ES-I3 (cell line): ENCODE results near the gene HIGD1C.
"Not testable (repeated sequence)": the region's sequence is repeated elsewhere in the genome, so short reads cannot be mapped to it uniquely, and the experiment has no call there.

Experiments used
- H3K36me3 ChIP-seq: 2 replicates; pipeline ENCODE4 v1.6.1; 2013; ENCODE audit warnings: mild to moderate bottlenecking, low read length, control low read depth, moderate library complexity; ENCODE audit not compliant: insufficient read depth
- H3K4me1 ChIP-seq: 2 replicates; pipeline ENCODE4 v1.6.1; 2013; ENCODE audit warnings: mild to moderate bottlenecking, control low read depth, low read length; ENCODE audit not compliant: insufficient read depth
- H3K9ac ChIP-seq: 2 replicates; pipeline ENCODE4 v1.6.1; 2013; ENCODE audit warnings: low read depth, mild to moderate bottlenecking, low read length, moderate library complexity
- H3K9me3 ChIP-seq: 2 replicates; pipeline ENCODE4 v1.6.1; 2013; ENCODE audit warnings: mild to moderate bottlenecking, low read length, moderate library complexity; ENCODE audit not compliant: control insufficient read depth, insufficient read depth

Gene HIGD1C

DNA sequence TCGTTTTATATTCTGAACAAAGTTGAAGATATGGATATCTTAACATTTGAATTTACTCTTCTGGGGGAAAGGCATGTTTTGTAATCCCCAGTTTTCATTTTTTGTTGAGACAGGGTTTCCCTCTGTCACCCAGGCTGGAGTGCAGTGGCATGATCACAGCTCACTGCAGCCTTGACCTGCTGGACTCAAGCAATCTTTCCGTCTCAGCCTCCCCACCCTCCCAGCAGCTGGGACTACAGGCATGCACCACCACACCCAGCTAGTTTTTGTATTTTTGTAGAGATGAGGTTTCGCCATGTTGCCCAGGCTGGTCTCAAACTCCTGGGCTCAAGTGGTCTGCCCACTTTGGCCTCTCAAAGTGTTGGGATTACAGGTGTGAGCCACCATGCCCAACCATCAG lies 25.4 kb upstream of the HIGD1C start:
- H3K4me1 ChIP-seq, result peaks cover 19% of the 10 kb centered on the region
- H3K9ac ChIP-seq, H3K36me3 ChIP-seq, H3K9me3 ChIP-seq: not testable (repeated sequence)

DNA sequence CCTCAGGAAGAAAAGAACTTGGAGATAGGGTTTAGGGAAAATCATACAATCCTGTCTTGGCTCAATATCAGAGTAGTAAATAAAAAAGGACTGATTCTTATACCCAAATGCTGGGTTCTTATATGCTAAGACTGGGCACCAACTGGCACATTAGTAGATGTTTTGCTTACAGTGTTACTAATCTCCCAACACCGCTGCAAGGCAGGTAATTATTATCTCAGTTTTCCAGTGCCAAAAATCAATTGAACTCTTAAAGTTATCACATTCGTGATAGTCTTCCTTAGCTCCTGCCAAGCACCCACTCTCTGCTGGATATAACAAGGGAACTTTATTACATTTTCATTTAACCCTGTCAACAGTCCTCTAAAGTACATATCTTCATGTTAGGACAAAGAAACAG lies 25.0 kb upstream of the HIGD1C start:
- Histone ChIP-seq H3K36me3 (no peaks in the 10 kb centered on the region), H3K4me1 (peaks cover 19% of the 10 kb centered on the region)

DNA sequence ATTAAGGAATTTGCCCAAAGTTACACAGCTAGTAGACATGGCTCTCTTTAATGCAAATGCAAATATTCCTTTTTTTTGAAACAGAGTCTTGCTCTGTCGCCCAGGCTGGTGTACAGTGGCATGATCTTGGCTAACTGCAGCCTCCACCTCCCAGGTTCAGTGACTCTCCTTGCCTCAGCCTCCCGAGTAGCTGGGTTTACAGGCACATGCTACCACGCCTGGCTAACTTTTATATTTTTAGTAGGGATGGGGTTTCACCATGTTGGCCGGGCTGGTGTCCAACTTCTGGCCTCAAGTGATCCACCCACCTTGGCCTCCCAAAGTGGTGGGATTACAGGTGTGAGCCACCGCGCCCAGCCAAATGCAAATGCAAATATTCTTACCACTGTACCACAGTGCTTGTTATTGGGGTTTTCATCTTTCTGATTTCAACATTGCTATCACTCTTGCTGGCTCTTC lies 24.5 kb upstream of the HIGD1C start:
- H3K9ac ChIP-seq, result no peak overlapping the region
- peaks cover 16% of the 10 kb centered on the region for H3K4me1 ChIP-seq
- no peaks in the 10 kb centered on the region for H3K9me3 ChIP-seq
- H3K36me3 ChIP-seq, result no peaks in the 10 kb centered on the region

More for the DNA sequence above, 25.0 kb upstream of the HIGD1C start:
- H3K9me3 ChIP-seq, result no peaks in the 10 kb centered on the region
- H3K9ac ChIP-seq, result no peak overlapping the region

DNA sequence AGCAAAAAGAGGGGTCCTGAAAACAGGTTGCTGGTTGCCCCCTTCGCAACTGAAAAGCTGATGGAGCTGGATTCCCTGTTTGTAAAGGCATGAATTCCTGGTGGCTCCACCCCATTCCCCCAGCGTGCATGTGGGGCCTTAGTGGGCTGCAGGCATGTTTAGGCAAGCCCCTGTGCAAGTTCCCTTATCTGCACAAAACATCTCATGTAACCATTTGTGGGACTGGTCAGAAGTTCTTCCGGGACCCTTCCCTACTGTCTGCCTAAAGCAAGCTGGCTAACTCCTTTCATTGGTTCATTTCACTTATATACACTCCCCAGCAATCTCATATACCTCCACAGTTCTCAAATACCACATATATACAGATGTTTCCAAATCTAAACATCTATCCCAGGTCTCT lies 24.0 kb upstream of the HIGD1C start:
- Histone ChIP-seq H3K36me3 (no peaks in the 10 kb centered on the region), H3K4me1 (peaks cover 10% of the 10 kb centered on the region), H3K9me3 (no peaks in the 10 kb centered on the region), H3K9ac (no peak overlapping the region)

DNA sequence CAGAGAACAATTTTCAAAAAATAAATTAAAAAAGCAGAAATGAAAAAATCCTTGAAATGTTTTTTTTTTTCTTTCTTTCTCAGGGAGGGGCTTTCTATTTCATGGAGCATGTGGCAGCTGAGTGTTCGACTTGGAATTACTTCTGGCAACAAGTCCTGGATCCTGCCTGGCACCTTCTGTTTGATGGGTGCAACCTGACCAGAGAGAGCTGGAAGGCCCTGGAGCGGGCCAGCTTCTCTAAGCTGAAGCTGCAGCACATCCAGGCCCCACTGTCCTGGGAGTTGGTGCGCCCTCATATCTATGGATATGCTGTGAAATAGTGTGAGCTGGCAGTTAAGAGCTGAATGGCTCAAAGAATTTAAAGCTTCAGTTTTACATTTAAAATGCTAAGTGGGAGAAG lies 22.5 kb upstream of the HIGD1C start:
- Histone ChIP-seq H3K4me1 (peaks cover 6% of the 10 kb centered on the region; the same call in 1 of the 2 replicates), H3K9me3 (no peaks in the 10 kb centered on the region), H3K36me3 (no peaks in the 10 kb centered on the region), H3K9ac (no peak overlapping the region)

DNA sequence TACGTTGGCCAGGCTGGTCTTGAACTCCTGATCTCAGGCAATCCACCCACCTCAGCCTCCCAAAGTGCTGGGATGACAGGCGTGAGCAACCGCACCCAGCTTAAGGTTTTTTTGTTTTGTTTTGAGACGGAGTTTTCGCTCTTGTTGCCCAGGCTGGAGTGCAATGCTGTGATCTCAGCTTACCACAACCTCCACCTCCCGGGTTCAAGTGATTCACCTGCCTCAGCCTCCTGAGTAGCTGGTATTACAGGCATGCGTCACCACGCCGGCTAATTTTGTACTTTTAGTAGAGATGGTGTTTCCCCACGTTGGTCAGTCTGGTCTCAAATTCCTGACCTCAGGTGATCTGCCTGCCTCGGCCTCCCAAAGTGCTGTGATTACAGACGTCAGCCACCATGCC lies 21.9 kb upstream of the HIGD1C start:
- H3K9ac ChIP-seq, H3K9me3 ChIP-seq, H3K36me3 ChIP-seq, H3K4me1 ChIP-seq: not testable (repeated sequence)

DNA sequence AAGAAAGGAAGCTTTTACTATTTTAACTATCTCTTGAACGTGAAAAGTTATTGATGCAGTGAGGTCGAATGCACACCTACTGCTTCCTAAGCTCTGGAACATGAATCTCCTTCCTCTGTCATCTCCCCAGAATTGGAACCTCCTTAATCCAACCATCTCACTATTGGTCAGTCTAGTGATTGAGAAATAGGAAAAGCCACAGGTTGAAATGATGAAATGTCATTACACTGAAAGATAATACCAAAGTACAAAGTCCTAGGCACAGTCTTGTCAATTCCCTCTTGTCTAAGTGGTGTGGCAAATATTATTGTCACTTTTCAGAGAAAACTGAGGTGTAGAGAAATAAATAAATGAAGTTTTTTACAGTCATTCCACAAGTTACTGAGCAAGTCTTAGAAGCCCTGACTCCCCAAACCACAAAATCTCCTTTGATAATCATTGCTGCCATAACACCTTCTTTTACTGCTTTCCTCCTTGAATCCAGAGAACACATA lies 19.5 kb upstream of the HIGD1C start:
- 0 out of 2 replicates have a peak, but pooled peaks cover 3% of the 10 kb centered on the region for H3K9me3 ChIP-seq
- no peak overlapping the region for H3K9ac ChIP-seq
- H3K4me1 ChIP-seq, result peaks cover 6% of the 10 kb centered on the region; the same call in 1 of the 2 replicates
- no peaks in the 10 kb centered on the region for H3K36me3 ChIP-seq

DNA sequence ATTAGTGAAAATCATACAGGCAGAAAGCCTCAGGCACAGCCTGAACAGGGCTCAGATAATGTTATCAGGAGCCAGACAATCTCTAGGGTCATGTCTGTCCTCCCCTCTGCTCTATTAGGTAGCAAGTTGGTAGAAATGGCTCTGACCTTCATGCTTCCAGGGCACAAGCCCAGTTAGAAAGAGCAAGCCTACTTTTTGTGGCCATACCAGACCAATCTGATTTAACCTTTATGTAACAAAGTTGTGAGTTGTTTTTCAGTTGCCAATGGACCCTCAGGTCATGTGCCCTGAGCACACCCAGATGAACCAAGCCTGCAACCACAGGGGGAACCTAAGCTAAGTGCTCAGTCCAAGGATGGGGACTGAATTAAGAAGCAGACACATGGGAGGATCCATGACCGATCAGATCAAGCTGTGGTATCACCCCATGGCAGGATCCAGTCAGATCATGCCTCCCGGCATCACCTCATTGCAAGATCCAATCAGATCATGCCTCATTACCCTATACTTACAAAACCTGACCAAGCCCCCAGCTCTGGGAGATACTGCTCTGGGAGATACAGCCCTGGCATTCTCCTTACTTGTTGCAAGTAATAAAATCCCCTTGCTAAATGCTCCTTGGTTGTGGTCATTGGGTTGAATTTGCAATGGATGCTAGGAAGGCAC lies 18.8 kb upstream of the HIGD1C start:
- H3K4me1 ChIP-seq, result peaks cover 2% of the 10 kb centered on the region; the same call in 1 of the 2 replicates
- H3K9ac ChIP-seq, result no peak overlapping the region
- H3K9me3 ChIP-seq, result 0 out of 2 replicates have a peak, but pooled peaks cover 3% of the 10 kb centered on the region
- H3K36me3 ChIP-seq, result no peaks in the 10 kb centered on the region

DNA sequence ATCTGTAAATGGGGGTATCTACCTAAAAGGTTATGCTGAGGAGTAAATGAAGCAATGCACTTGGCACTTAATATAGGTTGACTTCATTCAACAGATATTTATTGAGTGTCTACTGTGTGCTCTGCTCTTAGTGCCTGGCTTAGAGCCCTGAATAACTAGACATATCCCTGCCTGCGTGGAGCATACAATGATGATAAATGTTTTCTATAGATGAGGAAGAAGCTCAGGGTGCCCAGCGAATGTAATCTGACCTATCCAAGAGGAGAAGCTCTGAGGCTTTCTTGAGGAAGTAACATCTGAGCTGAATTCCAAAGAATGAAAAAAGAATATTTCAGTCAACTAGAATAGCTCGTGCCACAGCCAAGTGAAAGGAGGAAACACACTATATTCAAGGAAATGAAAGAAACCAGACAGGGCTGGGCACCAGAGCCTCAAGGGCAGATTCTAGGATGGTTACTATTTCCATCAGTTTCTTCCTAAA lies 17.9 kb upstream of the HIGD1C start:
- Histone ChIP-seq H3K9me3 (0 out of 2 replicates have a peak, but pooled peaks cover 3% of the 10 kb centered on the region), H3K9ac (no peak overlapping the region), H3K4me1 (peaks cover under 1% of the 10 kb centered on the region; the same call in 1 of the 2 replicates)

DNA sequence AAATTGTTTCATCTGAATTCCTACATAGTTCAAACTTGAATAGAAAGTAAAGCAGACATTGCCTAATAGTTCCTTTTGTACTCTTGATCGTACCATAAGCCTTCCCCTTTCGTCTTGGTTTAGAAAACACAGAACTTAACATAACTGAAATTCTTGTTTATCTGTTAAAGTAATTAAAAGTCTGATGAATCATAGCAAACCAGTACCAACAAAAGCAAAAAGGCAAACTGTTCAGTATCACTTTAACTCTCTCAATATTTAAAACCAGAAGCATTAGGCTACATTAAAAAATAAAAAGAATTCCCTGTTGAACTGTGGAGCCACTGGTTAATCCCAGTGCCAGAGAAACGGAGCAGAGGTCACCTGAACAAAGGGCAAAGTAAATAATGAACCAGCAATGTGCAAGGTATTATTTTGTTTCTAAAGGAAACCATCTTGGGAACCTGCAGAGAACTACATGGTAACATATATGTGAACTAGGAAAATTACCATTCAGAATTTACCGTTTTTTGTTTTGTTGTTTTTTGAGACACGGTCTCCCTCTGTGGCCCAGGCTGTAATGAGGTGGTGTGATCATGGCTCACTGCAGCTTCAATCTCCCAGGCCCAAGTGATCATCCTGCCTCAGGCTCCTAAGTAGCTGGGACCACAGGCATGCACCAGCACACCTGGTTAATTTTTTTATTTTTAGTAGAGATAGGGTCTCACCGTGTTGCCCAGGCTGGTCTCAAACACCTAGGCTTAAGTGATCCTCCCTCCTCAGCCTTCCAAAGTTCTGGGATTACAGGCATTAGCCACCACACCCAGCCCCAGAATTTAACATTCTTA lies 17.1 kb upstream of the HIGD1C start:
- H3K9ac ChIP-seq, result no peak overlapping the region
- H3K4me1 ChIP-seq, result no peaks in the 10 kb centered on the region
- H3K36me3 ChIP-seq, result no peaks in the 10 kb centered on the region
- 0 out of 2 replicates have a peak, but pooled peaks cover 3% of the 10 kb centered on the region for H3K9me3 ChIP-seq

More for the DNA sequence above, 17.9 kb upstream of the HIGD1C start:
- no peaks in the 10 kb centered on the region for H3K36me3 ChIP-seq

DNA sequence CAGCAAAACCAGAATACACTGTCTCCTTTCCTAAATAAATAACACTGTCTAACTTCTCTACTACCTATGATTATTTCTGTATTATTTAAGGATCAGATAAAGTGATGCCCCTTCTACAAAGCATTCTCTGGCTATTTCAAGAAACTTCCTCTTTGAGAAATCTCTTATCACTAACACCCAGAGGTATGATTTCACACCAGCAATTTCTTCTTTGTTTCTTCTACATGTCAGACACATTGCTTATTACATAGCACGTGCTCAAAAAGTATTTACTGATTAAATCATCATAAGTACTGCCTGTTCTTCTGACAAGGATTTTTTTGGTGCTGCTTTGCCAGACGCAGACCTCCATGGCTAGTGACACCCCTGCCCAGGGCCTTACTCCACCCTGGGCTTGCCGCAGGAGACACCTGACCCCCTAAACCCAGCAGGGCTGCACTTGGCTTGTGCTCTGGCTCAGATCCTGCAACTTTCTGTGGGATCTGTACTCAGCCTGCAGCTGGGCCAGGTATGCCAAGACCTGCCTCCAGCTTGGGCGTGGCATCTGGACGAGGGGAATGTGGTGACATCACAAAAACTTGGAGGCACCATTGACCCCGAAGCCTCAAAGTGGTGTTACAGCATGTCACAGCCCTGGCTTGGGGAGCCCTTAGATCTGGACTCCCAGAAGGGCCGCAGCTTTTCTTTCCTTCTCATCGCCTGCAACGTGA lies 15.4 kb upstream of the HIGD1C start:
- Histone ChIP-seq H3K4me1 (no peaks in the 10 kb centered on the region), H3K9me3 (0 out of 2 replicates have a peak, but pooled peaks cover 3% of the 10 kb centered on the region)

DNA sequence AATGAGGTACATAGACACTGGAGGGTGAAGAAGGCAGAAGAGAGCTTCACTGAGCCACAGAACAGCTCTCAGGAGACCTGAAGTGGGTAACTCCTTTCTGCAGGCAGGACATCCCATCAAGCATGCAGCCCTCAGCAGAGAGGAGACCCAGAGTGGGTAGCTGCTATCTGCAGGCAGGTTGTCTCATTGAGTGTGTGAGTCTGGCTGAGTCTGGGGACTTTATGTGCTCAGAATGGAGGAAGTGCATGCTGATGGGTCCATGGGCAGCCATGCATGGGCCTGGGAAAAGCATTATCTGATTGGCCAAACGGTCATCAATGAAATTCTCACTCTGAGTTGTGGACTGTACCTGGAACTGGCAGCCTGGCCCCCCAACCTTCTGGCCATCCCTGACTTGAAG lies 14.7 kb upstream of the HIGD1C start:
- Histone ChIP-seq H3K9ac (no peak overlapping the region), H3K36me3 (no peaks in the 10 kb centered on the region), H3K9me3 (0 out of 2 replicates have a peak, but pooled peaks cover 3% of the 10 kb centered on the region), H3K4me1 (no peaks in the 10 kb centered on the region)

More for the DNA sequence above, 15.4 kb upstream of the HIGD1C start:
- Histone ChIP-seq H3K36me3 (no peaks in the 10 kb centered on the region), H3K9ac (no peak overlapping the region)

DNA sequence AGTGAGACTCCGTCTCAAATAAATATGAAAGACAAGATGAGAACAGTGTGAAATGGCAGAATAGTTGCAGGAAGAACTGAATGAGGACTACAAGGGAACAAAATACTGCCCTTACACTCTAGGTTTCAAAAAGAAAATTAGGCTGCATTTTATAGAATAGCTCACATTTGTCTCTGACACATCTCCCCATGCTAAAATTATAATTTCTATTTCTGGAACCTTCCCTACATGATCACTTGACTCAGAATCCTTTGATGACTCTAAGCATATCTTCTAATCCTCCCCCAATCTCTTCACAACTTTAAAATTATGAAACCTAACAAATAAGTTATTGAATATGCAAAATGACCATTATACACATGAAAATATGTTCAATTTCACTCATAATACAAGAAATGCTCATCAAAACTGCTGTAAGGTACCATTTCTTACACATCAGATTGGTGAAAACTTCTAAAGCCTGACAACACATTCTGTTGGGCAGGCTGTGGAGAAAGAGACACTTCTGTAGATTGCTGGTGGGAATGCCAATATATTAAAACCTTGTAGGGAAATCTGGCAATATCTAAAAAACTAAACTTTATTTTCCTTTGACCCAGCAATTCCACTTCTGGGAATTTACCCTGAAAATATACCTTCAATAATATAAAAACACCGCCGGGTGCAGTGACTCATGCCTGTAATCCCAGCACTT lies 4.3 kb upstream of the HIGD1C start:
- Histone ChIP-seq H3K36me3 (no peaks in the 10 kb centered on the region), H3K4me1 (no peaks in the 10 kb centered on the region), H3K9me3 (no peaks in the 10 kb centered on the region; the same call in 1 of the 2 replicates), H3K9ac (no peak overlapping the region)
